ENCODE measurements around the gene TAF12.
"Not testable (repeated sequence)": the region's sequence is repeated elsewhere in the genome, so short reads cannot be mapped to it uniquely, and the experiment has no call there.

The TAF12 gene

GRCh38 chr1:28577052-28577678 lies 65.7 kb downstream of the TAF12 start:
- H3K27ac ChIP-seq = no peak overlapping the region
- no peak overlapping the region for H3K4me3 ChIP-seq
- DNase-seq (ENCODE audit: low spot score) = no peak
- TF ChIP-seq CTCF (IDR thresholded peaks at IDR 0.05) = no peak

GRCh38 chr1:28573564-28573963 lies 69.3 kb downstream of the TAF12 start:
- no peak overlapping the region for H3K27ac ChIP-seq
- H3K4me3 ChIP-seq = no peak overlapping the region
- no peak for DNase-seq (ENCODE audit: low spot score)
- no peak for TF ChIP-seq CTCF (IDR thresholded peaks at IDR 0.05)

- DNase-seq (ENCODE audit: low spot score); H3K4me3 ChIP-seq; H3K27ac ChIP-seq: not testable (repeated sequence)
Observed at GRCh38 chr1:28572891-28573290, 70.0 kb downstream of the TAF12 start.

GRCh38 chr1:28571911-28572310 lies 71.0 kb downstream of the TAF12 start:
- Histone ChIP-seq H3K4me3 (no peak overlapping the region), H3K27ac (no peak overlapping the region)
- no peak for DNase-seq (ENCODE audit: low spot score)
- TF ChIP-seq CTCF (IDR thresholded peaks at IDR 0.05) = no peak

- no peak for DNase-seq (ENCODE audit: low spot score)
- H3K4me3 ChIP-seq = no peak overlapping the region
- H3K27ac ChIP-seq = no peak overlapping the region
- no peak for TF ChIP-seq CTCF (IDR thresholded peaks at IDR 0.05)
Observed at GRCh38 chr1:28566931-28567330, 75.9 kb downstream of the TAF12 start.

GRCh38 chr1:28565726-28566125 lies 77.1 kb downstream of the TAF12 start:
- Histone ChIP-seq H3K27ac (no peak overlapping the region), H3K4me3 (no peak overlapping the region)
- TF ChIP-seq CTCF (IDR thresholded peaks at IDR 0.05) = no peak
- DNase-seq (ENCODE audit: low spot score) = no peak

- no peak for DNase-seq (ENCODE audit: low spot score)
- TF ChIP-seq CTCF (IDR thresholded peaks at IDR 0.05) = no peak
- Histone ChIP-seq H3K27ac (no peak overlapping the region), H3K4me3 (no peak overlapping the region)
Observed at GRCh38 chr1:28565040-28565439, 77.8 kb downstream of the TAF12 start.

GRCh38 chr1:28564310-28564709 lies 78.6 kb downstream of the TAF12 start:
- H3K27ac ChIP-seq = no peak overlapping the region
- no peak for DNase-seq (ENCODE audit: low spot score)
- TF ChIP-seq CTCF (IDR thresholded peaks at IDR 0.05) = no peak
- no peak overlapping the region for H3K4me3 ChIP-seq

Measured in coronary artery (tissue), 2 donors.